HG02678 (cell line): ENCODE measurements around the gene RPS2.
"Not testable (repeated sequence)": the region's sequence is repeated elsewhere in the genome, so short reads cannot be mapped to it uniquely, and the experiment has no call there.

Experiments
- ATAC-seq: cut with Tn5 transposase; IDR thresholded peaks from one replicate; pipeline ENCODE4 v1.9.1; 2021; ENCODE audit warnings: mild to moderate bottlenecking, moderate library complexity; ENCODE audit not compliant: unreplicated experiment

RPS2 gene

GRCh38 chr16:1920727-1921171 is 43.9 kb downstream of the RPS2 start:
- ATAC-seq: no peak

- ATAC-seq: not testable (repeated sequence)
Measured at GRCh38 chr16:1920122-1920521, 44.5 kb downstream of the RPS2 start.

GRCh38 chr16:1919327-1919998 is 45.2 kb downstream of the RPS2 start:
- no peak for ATAC-seq

GRCh38 chr16:1918351-1919326 is 46.0 kb downstream of the RPS2 start, which contains the start of gene HS3ST6:
Gene HS3ST6 (minus strand): TSS chr16:1918415. CDS start chr16:1918323, 92 bp downstream.
- ATAC-seq: no peak

GRCh38 chr16:1917665-1918350 is 46.8 kb downstream of the RPS2 start:
- no peak for ATAC-seq

GRCh38 chr16:1917056-1917664 is 47.5 kb downstream of the RPS2 start:
- no peak for ATAC-seq

GRCh38 chr16:1916640-1916990 is 48.0 kb downstream of the RPS2 start:
- ATAC-seq: no peak

- ATAC-seq: no peak
Measured at GRCh38 chr16:1915732-1916639, 48.6 kb downstream of the RPS2 start.

GRCh38 chr16:1914988-1915387 is 49.6 kb downstream of the RPS2 start:
- no peak for ATAC-seq

GRCh38 chr16:1914084-1914608 is 50.5 kb downstream of the RPS2 start:
- ATAC-seq: no peak

- ATAC-seq: no peak
Measured at GRCh38 chr16:1913327-1914083, 51.1 kb downstream of the RPS2 start.

GRCh38 chr16:1912215-1912543 is 52.4 kb downstream of the RPS2 start:
- ATAC-seq: no peak
